ENCODE data around the gene ZIC2. TPM values are rescaled to one million over a fixed set of nuclear protein-coding genes. Genes with fewer than 3 reads are reported as not detected.

ZIC2 gene
- polyA plus RNA-seq, 4 donors: 0.08 to 0.79 TPM; not detected in 2

- no peak for DNase-seq (ENCODE audit: low read depth in 4 of 4, low spot score in 3 of 4)
Observed at GRCh38 chr13:99959127-99959539, 22.5 kb upstream of the ZIC2 start.

GRCh38 chr13:99959540-99960230 is 21.9 kb upstream of the ZIC2 start:
- no peak for DNase-seq (ENCODE audit: low read depth in 4 of 4, low spot score in 3 of 4)

- no peak for DNase-seq (ENCODE audit: low read depth in 4 of 4, low spot score in 3 of 4)
Observed at GRCh38 chr13:99960663-99961311, 20.8 kb upstream of the ZIC2 start.

- no peak for DNase-seq (ENCODE audit: low read depth in 4 of 4, low spot score in 3 of 4)
Observed at GRCh38 chr13:99961636-99962035, 19.9 kb upstream of the ZIC2 start.

- no peak for DNase-seq (ENCODE audit: low read depth in 4 of 4, low spot score in 3 of 4)
Observed at GRCh38 chr13:99962242-99962641, 19.3 kb upstream of the ZIC2 start.

GRCh38 chr13:99963816-99964339 is 17.7 kb upstream of the ZIC2 start:
- no peak for DNase-seq (ENCODE audit: low read depth in 4 of 4, low spot score in 3 of 4)

GRCh38 chr13:99965329-99966000 is 16.1 kb upstream of the ZIC2 start:
- no peak for DNase-seq (ENCODE audit: low read depth in 4 of 4, low spot score in 3 of 4)

GRCh38 chr13:99966064-99966805 is 15.3 kb upstream of the ZIC2 start:
- no peak for DNase-seq (ENCODE audit: low read depth in 4 of 4, low spot score in 3 of 4)

- DNase-seq (ENCODE audit: low read depth in 4 of 4, low spot score in 3 of 4): no peak
Observed at GRCh38 chr13:99967498-99967868, 14.1 kb upstream of the ZIC2 start.

- no peak for DNase-seq (ENCODE audit: low read depth in 4 of 4, low spot score in 3 of 4)
Observed at GRCh38 chr13:99967869-99968520, 13.6 kb upstream of the ZIC2 start.

- no peak for DNase-seq (ENCODE audit: low read depth in 4 of 4, low spot score in 3 of 4)
Observed at GRCh38 chr13:99968521-99969452, 12.8 kb upstream of the ZIC2 start.

- DNase-seq (ENCODE audit: low read depth in 4 of 4, low spot score in 3 of 4): no peak
Observed at GRCh38 chr13:99969453-99969918, 12.1 kb upstream of the ZIC2 start.

- no peak for DNase-seq (ENCODE audit: low read depth in 4 of 4, low spot score in 3 of 4)
Observed at GRCh38 chr13:99969919-99970650, 11.5 kb upstream of the ZIC2 start.

- no peak for DNase-seq (ENCODE audit: low read depth in 4 of 4, low spot score in 3 of 4)
Observed at GRCh38 chr13:99970651-99971575, 10.7 kb upstream of the ZIC2 start.

GRCh38 chr13:99971576-99972189 is 9.9 kb upstream of the ZIC2 start, which contains the start of gene ZIC5:
Gene ZIC5 (minus strand): TSS chr13:99971767. CDS start chr13:99971603, 164 bp downstream.
- no peak for DNase-seq (ENCODE audit: low read depth in 4 of 4, low spot score in 3 of 4)

GRCh38 chr13:99972190-99972731 is 9.3 kb upstream of the ZIC2 start:
- DNase-seq (ENCODE audit: low read depth in 4 of 4, low spot score in 3 of 4): no peak
